Measurements from ENCODE around the gene STRADB.
"Not testable (repeated sequence)": the region's sequence is repeated elsewhere in the genome, so short reads cannot be mapped to it uniquely, and the experiment has no call there.

STRADB gene

GRCh38 chr2:201430839-201431238 is 20.7 kb upstream of the STRADB start:
- no peak for DNase-seq

GRCh38 chr2:201432038-201432620 is 19.4 kb upstream of the STRADB start:
- no peak for DNase-seq

- no peak for DNase-seq
Observed at GRCh38 chr2:201432621-201433393, 18.7 kb upstream of the STRADB start.

GRCh38 chr2:201433394-201433995 is 18.0 kb upstream of the STRADB start:
- no peak for DNase-seq

GRCh38 chr2:201436141-201436540 is 15.4 kb upstream of the STRADB start:
- DNase-seq, result no peak

- DNase-seq, result not testable (repeated sequence)
Observed at GRCh38 chr2:201439336-201439922, 12.1 kb upstream of the STRADB start.

GRCh38 chr2:201440182-201440581 is 11.4 kb upstream of the STRADB start:
- DNase-seq, result peak; percentile 31

- DNase-seq, result no peak
Observed at GRCh38 chr2:201441409-201441808, 10.1 kb upstream of the STRADB start.

- no peak for DNase-seq
Observed at GRCh38 chr2:201444746-201445465, 6.6 kb upstream of the STRADB start.

GRCh38 chr2:201447086-201447485 is 4.5 kb upstream of the STRADB start:
- no peak for DNase-seq

- DNase-seq, result no peak
Observed at GRCh38 chr2:201448061-201448460, 3.5 kb upstream of the STRADB start.

- DNase-seq, result no peak
Observed at GRCh38 chr2:201448701-201449100, 2.8 kb upstream of the STRADB start.

- no peak for DNase-seq
Observed at GRCh38 chr2:201450954-201451291, 617 bp upstream of the STRADB start.

GRCh38 chr2:201452058-201452921 is 750 bp downstream of the STRADB start:
- DNase-seq, result no peak

- DNase-seq, result no peak
Observed at GRCh38 chr2:201452922-201453643, 1.5 kb downstream of the STRADB start.

- DNase-seq, result no peak
Observed at GRCh38 chr2:201458381-201458780, 6.8 kb downstream of the STRADB start.

- no peak for DNase-seq
Observed at GRCh38 chr2:201460532-201460931, 9.0 kb downstream of the STRADB start.

GRCh38 chr2:201464547-201464946 is 13.0 kb downstream of the STRADB start:
- no peak for DNase-seq

- DNase-seq, result no peak
Observed at GRCh38 chr2:201465524-201465971, 14.0 kb downstream of the STRADB start.

GRCh38 chr2:201466050-201466675 is 14.6 kb downstream of the STRADB start:
- no peak for DNase-seq

GRCh38 chr2:201467666-201468065 is 16.1 kb downstream of the STRADB start:
- DNase-seq, result no peak
